Esophagus squamous epithelium (tissue), 4 donors: Measurements from ENCODE around the gene GSE1.

Source experiments
- POLR2A ChIP-seq, 4 donors: fragments of 450-650 bp; IDR thresholded peaks; one replicate each; pipeline ENCODE4 v1.6.1; 2017; ENCODE audit warnings: antibody characterized with exemption in 4 of 4, mild to moderate bottlenecking in 4 of 4, moderate library complexity in 3 of 4
- TF ChIP-seq, protein P1 (sequence below), 6 experiments: fragments of 450-650 bp in 4 of 6; fragments of 200-600 bp in 2 of 6; sonication (generic) in 2 of 6; IDR thresholded peaks; one replicate each; pipeline ENCODE4 v1.5.1; 2016 to 2019; ENCODE audit warnings: antibody characterized with exemption in 6 of 6, mild to moderate bottlenecking in 4 of 6, moderate library complexity in 4 of 6

DNA sequence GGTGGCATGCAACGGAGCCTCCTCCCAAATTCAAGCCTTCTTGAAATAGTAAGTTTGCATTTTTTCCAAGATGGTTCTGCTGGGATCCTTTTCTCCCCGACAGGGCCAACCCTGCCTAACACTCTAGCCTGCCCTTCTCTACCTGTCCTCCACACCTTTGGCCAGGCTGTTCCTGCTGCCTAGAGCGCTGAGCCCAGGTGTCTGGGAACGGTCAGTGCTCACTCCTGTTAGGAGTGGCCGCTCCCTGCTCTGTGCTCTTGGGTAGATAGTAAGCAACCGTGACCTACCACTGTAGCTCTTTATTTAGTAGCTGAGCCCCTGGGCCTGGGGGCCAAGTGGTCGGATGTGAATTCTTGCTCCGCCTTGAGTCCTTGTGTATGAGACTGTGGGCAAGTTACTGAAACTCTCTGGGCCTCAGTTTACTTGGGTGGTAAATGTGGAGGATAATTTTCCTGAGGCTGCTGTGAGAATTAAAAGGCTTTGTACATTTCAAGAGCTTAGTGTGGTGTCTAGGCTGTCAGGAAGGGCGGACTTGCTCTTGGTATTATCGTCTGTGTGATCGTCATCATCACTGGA lies 44.0 kb upstream of the GSE1 start:
- TF ChIP-seq, protein P1, sequence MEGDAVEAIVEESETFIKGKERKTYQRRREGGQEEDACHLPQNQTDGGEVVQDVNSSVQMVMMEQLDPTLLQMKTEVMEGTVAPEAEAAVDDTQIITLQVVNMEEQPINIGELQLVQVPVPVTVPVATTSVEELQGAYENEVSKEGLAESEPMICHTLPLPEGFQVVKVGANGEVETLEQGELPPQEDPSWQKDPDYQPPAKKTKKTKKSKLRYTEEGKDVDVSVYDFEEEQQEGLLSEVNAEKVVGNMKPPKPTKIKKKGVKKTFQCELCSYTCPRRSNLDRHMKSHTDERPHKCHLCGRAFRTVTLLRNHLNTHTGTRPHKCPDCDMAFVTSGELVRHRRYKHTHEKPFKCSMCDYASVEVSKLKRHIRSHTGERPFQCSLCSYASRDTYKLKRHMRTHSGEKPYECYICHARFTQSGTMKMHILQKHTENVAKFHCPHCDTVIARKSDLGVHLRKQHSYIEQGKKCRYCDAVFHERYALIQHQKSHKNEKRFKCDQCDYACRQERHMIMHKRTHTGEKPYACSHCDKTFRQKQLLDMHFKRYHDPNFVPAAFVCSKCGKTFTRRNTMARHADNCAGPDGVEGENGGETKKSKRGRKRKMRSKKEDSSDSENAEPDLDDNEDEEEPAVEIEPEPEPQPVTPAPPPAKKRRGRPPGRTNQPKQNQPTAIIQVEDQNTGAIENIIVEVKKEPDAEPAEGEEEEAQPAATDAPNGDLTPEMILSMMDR (IDR thresholded peaks at IDR 0.05): no peak
- TF ChIP-seq POLR2A (IDR thresholded peaks at IDR 0.05): no peak
